Keratinocyte (primary cell): ENCODE measurements around the gene SIM1. TPM values are rescaled to one million over a fixed set of nuclear protein-coding genes. Genes with fewer than 3 reads are reported as not detected.

ENCODE experiments used
- DNase-seq: peaks from one replicate; pipeline ENCODE4 v3.0.0-alpha.2; 2011; ENCODE audit warnings: low read depth, missing footprints, low spot score
- FAIRE-seq: peaks from 2 replicates; lab custom pipeline; 2011; peaks lifted over from hg19 to GRCh38; lab: Jason Lieb, UNC
- H2AFZ ChIP-seq: 2 replicates; pipeline ENCODE4 v1.6.0; 2012; ENCODE audit warnings: low read length, control low read depth, inconsistent platforms; ENCODE audit not compliant: control insufficient read depth
- H3K27ac ChIP-seq: 2 replicates; pipeline ENCODE4 v1.5.1; 2011; ENCODE audit warnings: low read length; ENCODE audit not compliant: control insufficient read depth, insufficient read depth
- H3K27me3 ChIP-seq: 3 replicates; pipeline ENCODE4 v1.6.0; 2011; ENCODE audit warnings: low read length; ENCODE audit not compliant: control insufficient read depth, insufficient read depth; ENCODE audit errors: extremely low read depth
- H3K36me3 ChIP-seq, 2 experiments: 2 replicates in 1 of 2; 3 replicates in 1 of 2; pipeline ENCODE4 v1.5.1; 2011; ENCODE audit warnings: low read length in 2 of 2, mild to moderate bottlenecking in 1 of 2; ENCODE audit not compliant: control insufficient read depth in 2 of 2, insufficient read depth in 2 of 2; ENCODE audit errors: extremely low read depth in 1 of 2
- H3K4me1 ChIP-seq: 3 replicates; pipeline ENCODE4 v1.5.1; 2011; ENCODE audit warnings: low read length; ENCODE audit not compliant: control insufficient read depth, insufficient read depth; ENCODE audit errors: extremely low read depth
- H3K4me2 ChIP-seq: 3 replicates; pipeline ENCODE4 v1.6.0; 2011; ENCODE audit warnings: low read depth, low read length; ENCODE audit not compliant: control insufficient read depth, insufficient read depth; ENCODE audit errors: extremely low read depth
- H3K4me3 ChIP-seq, 3 experiments: fragments of 200-600 bp in 1 of 3; sonication (generic) in 1 of 3; 2 replicates in 2 of 3; 3 replicates in 1 of 3; pipeline ENCODE4 v1.5.1; 2011 to 2016; ENCODE audit warnings: low read length in 3 of 3, mild to moderate bottlenecking in 3 of 3, control low read depth in 2 of 3, inconsistent platforms in 1 of 3, low read depth in 1 of 3, mixed read lengths in 1 of 3, mixed run types in 1 of 3, moderate library complexity in 1 of 3; ENCODE audit not compliant: control insufficient read depth in 2 of 3, insufficient read depth in 2 of 3; ENCODE audit errors: extremely low read depth in 1 of 3
- H3K79me2 ChIP-seq: 2 replicates; pipeline ENCODE4 v1.6.0; 2012; ENCODE audit warnings: low read length; ENCODE audit not compliant: control insufficient read depth, insufficient read depth
- H3K9ac ChIP-seq: 3 replicates; pipeline ENCODE4 v1.6.0; 2011; ENCODE audit warnings: low read length; ENCODE audit not compliant: control insufficient read depth, insufficient read depth; ENCODE audit errors: extremely low read depth
- H3K9me1 ChIP-seq: 3 replicates; pipeline ENCODE4 v1.6.0; 2011; ENCODE audit warnings: low read length; ENCODE audit not compliant: control insufficient read depth, insufficient read depth; ENCODE audit errors: extremely low read depth
- H3K9me3 ChIP-seq: 2 replicates; pipeline ENCODE4 v1.5.1; 2012; ENCODE audit warnings: low read depth, low read length; ENCODE audit not compliant: control insufficient read depth
- H4K20me1 ChIP-seq: 3 replicates; pipeline ENCODE4 v1.6.0; 2011; ENCODE audit warnings: low read length; ENCODE audit not compliant: control insufficient read depth, insufficient read depth; ENCODE audit errors: extremely low read depth
- CTCF ChIP-seq, 3 experiments: IDR thresholded peaks in 1 of 3; conservative IDR thresholded peaks in 1 of 3; optimal IDR thresholded peaks in 1 of 3; 2 replicates in 2 of 3; 3 replicates in 1 of 3; pipeline versions ENCODE3 to v1.5.1; 2011; ENCODE audit warnings: low read length in 3 of 3, mild to moderate bottlenecking in 3 of 3, moderate library complexity in 2 of 3, control low read depth in 1 of 3, inconsistent platforms in 1 of 3; ENCODE audit not compliant: insufficient read depth in 2 of 3; ENCODE audit errors: extremely low read depth in 1 of 3
- EZH2 ChIP-seq: IDR thresholded peaks from one replicate; pipeline ENCODE4 v1.6.1; 2012; ENCODE audit warnings: inconsistent platforms, mild to moderate bottlenecking, low read length, moderate library complexity
- dilution Hi-C: fragments of 300-500 bp; cut with MboI; formaldehyde crosslinking; loops from one replicate; pipeline ENCODE4 v1.7.0; 2020; ENCODE audit warnings: low sequenced_read_pairs; ENCODE audit not compliant: extremely low pct_ligation_motif_present
- polyA plus RNA-seq, 5 experiments: library from polyadenylated mRNA; depleted of rRNA in 3 of 5; stranded (reverse) in 3 of 5; stranded (forward) in 1 of 5; unstranded in 1 of 5; fragments of >200 nt; gene quantifications; 1 replicate in 1 of 5; 2 replicates in 3 of 5; 3 replicates in 1 of 5; pipeline versions ENCODE4 v1.2.1 to v1.2.3, GENCODE V29; 2011 to 2012; ENCODE audit warnings: missing spikeins in 2 of 5, low read depth in 1 of 5, low replicate concordance in 1 of 5

The SIM1 gene
- polyA plus RNA-seq, 1 donor (not counting 4 experiments of a cell fraction or from before 2014, with no cell fraction given), result not detected

- Histone ChIP-seq H2AFZ (no peak overlapping the region), H3K27me3 (no peaks in the 10 kb centered on the region), H3K36me3 (no peaks in the 10 kb centered on the region), H3K27ac (no peak overlapping the region), H3K4me2 (no peak overlapping the region), H3K4me3 (no peak overlapping the region), H3K79me2 (no peaks in the 10 kb centered on the region), H3K9me3 (no peaks in the 10 kb centered on the region), H3K9me1 (no peaks in the 10 kb centered on the region), H3K4me1 (peaks cover under 1% of the 10 kb centered on the region), H4K20me1 (no peaks in the 10 kb centered on the region), H3K9ac (no peak overlapping the region)
- FAIRE-seq (no peak), DNase-seq (no peak)
- dilution Hi-C loops, result no loop called here
- TF ChIP-seq EZH2, result no peak
- TF ChIP-seq CTCF (optimal IDR thresholded peaks at IDR 0.05 in 1 of 3, IDR thresholded peaks at IDR 0.05 in 1 of 3, conservative IDR thresholded peaks at IDR 0.05 in 1 of 3; ENCODE audit: extremely low read depth in 1 of 3, insufficient read depth in 2 of 3, low read length in 3 of 3), result no peak
Measured at GRCh38 chr6:100371591-100371990, 93.1 kb downstream of the SIM1 start.

- Histone ChIP-seq H2AFZ (no peak overlapping the region), H4K20me1 (no peaks in the 10 kb centered on the region), H3K79me2 (no peaks in the 10 kb centered on the region), H3K9me1 (no peaks in the 10 kb centered on the region), H3K9me3 (no peaks in the 10 kb centered on the region), H3K4me3 (no peak overlapping the region), H3K9ac (no peak overlapping the region), H3K27ac (no peak overlapping the region), H3K4me1 (peaks cover 6% of the 10 kb centered on the region), H3K4me2 (no peak overlapping the region), H3K36me3 (no peaks in the 10 kb centered on the region), H3K27me3 (no peaks in the 10 kb centered on the region)
- no peak for TF ChIP-seq EZH2
- TF ChIP-seq CTCF (optimal IDR thresholded peaks at IDR 0.05 in 1 of 3, IDR thresholded peaks at IDR 0.05 in 1 of 3, conservative IDR thresholded peaks at IDR 0.05 in 1 of 3; ENCODE audit: extremely low read depth in 1 of 3, insufficient read depth in 2 of 3, low read length in 3 of 3), result peak in 1 of 3 experiments; percentile 17
- dilution Hi-C loops, result no loop called here
- DNase-seq, result no peak
- FAIRE-seq, result no peak
Measured at GRCh38 chr6:100370265-100370664, 94.5 kb downstream of the SIM1 start.
